GM12874 (cell line): ENCODE results near the gene MTCL1.

Experiments
- CTCF ChIP-seq: IDR thresholded peaks from 2 replicates; pipeline ENCODE4 v1.5.1; 2011; ENCODE audit warnings: low read depth, mild to moderate bottlenecking, control low read depth, low read length, moderate library complexity; ENCODE audit not compliant: insufficient read depth

Gene MTCL1

GRCh38 chr18:8826514-8826913 lies 121.2 kb downstream of the MTCL1 start:
- no peak for TF ChIP-seq CTCF

- no peak for TF ChIP-seq CTCF
These were observed 121.6 kb downstream of the MTCL1 start for GRCh38 chr18:8826971-8827370.

GRCh38 chr18:8828300-8828699 lies 122.9 kb downstream of the MTCL1 start:
- TF ChIP-seq CTCF = no peak

- no peak for TF ChIP-seq CTCF
These were observed 123.4 kb downstream of the MTCL1 start for GRCh38 chr18:8828798-8829197.

GRCh38 chr18:8830067-8831060 lies 125.0 kb downstream of the MTCL1 start:
- no peak for TF ChIP-seq CTCF

- no peak for TF ChIP-seq CTCF
These were observed 125.8 kb downstream of the MTCL1 start for GRCh38 chr18:8831112-8831511.

GRCh38 chr18:8831531-8831930 lies 126.2 kb downstream of the MTCL1 start:
- TF ChIP-seq CTCF = no peak
